GM21515 (cell line): ENCODE data around the gene BMS1.
"Not testable (repeated sequence)": the region's sequence is repeated elsewhere in the genome, so short reads cannot be mapped to it uniquely, and the experiment has no call there.

Source experiments
- ATAC-seq: cut with Tn5 transposase; IDR thresholded peaks from one replicate; pipeline ENCODE4 v1.9.1; 2021; ENCODE audit not compliant: unreplicated experiment

The BMS1 gene

DNA sequence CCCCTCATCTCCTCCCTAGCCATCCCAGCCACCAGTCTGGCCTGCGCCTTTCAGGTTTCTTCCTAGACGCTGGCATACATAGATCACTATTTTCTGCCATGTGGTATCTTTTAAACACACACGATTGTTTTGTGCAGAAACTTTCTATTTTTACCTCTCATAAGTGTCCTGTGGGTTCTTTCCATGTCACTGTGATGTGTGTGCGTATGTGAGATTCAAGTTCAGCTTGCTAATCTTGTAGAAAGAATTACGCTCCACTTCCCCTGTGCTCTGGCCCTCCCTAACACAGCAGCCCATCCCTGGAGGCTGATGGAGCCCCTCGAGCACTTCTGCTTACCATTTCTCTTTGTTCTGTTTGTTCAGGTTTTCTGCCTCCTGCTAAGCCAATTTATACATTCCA, 80.2 kb downstream of the BMS1 start:
- ATAC-seq, result not testable (repeated sequence)

DNA sequence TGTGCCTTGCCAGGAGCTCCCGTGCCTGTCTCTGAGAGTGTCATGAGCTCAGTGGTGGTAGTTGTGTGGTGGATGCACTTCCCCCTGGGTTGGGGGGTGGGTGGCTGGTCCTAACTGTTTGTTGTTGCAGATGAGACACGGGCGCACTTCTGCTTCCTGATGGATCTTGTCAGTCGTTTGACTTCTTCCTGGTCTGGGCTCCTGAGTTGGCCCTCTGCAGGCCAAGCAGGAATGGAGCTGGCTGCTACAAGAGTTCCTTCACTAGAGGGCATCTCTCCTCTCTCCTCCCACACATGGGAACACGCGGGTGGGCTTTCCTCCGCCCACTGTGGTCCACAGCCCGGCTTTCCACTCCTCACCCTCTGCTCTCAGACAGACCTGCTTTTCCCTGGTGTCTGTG, 82.0 kb downstream of the BMS1 start:
- no peak for ATAC-seq

DNA sequence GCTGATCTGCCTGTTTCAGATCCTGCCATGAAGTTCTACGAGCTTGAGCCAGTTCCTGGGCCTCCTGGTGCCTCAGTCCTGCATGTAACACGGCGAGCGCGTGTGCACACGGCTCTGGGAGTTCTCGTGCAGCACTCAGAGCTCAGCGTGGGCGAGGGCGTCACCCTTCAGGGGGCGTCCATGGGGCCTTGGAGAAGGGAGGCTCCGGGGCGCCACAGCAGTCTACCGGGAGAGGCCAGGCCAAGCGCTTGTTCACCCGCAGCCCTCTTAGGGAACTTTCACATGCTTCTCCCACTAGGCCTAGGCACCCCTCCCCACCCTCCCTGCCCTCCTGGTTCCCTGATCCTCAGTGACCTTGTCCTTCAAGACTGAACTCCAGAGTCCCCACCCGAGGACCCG, 83.1 kb downstream of the BMS1 start:
- no peak for ATAC-seq

DNA sequence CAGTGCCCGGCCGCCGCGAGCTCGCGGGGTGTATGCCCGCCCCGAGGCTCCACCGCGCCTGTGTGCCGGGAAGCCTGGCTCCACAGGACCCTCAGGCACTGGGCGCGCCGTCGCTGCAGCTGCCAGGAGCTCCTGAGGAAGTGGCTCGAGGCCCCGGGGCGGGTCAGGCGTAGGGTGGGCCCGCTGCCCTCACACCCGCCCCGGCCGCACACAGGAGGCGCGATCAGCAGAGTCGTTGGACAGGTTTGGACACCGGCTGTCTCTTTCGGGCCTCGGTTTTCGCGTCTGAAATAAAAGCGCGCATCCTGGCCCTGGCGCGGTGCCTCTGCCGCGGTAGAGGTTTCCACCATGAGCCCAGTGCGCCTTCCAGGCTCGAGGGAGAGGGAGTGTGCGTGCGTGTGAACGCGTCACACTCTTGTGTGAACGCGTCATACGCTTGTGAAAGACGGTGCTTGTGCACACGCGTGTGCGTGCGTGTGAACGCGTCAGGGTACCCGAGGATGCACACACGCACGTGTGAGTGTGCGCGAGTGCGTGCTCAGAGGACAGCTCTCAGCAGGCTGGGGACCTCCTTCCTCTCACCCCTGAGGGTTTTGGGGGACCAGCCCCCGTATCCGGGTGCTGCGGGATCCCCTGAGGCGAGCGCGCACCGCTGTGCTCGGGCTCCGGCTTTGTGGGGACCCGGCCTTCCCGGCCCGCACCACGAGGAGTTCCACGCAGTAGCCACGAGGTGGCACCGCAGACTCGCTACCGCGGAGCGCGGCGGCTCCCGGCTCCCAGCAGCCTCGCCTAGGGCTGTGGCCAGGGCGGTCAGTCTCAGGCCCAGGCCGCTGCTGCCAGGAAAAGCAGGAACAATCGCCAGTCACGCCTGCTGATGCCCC, 83.8 kb downstream of the BMS1 start:
- no peak for ATAC-seq

DNA sequence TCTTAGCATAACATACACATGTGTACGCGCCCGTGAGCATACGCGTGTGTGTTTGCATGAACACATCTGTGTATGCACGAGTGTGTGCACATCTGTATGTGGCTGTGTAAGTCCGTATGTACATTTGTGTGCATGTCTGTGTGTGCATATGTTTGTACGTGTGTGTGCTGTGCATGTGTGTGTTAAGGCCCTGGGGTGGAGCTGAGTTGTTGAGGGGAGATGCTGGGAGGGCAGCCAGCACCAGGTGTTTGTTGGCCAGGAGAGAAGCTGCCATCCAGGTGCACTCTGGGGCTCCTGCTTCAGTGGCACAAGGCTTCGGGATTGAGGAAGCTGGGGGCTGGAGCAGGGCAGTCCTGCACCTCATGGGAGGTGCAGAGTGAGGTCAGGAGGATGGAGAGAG, 85.0 kb downstream of the BMS1 start:
- ATAC-seq, result no peak

DNA sequence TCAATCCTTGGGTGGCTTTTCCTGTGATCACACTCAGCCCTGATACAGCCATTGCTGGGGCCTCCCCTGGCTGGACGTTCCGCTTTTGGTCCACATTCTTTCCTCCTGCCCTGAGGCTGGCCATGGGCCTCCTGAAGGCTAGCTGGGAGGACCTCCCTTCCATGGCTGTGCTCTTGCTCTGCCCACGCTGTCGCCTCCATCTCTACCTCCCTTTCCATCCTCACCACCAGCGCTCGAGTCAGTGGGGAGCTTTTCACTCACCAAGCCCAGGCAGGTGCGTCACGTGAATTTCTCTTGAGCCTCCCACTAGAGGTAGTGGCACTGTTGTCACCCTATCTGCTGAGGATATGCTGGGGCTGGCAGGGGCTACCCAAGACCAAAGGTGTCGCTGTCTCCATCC, 85.9 kb downstream of the BMS1 start:
- ATAC-seq, result no peak

DNA sequence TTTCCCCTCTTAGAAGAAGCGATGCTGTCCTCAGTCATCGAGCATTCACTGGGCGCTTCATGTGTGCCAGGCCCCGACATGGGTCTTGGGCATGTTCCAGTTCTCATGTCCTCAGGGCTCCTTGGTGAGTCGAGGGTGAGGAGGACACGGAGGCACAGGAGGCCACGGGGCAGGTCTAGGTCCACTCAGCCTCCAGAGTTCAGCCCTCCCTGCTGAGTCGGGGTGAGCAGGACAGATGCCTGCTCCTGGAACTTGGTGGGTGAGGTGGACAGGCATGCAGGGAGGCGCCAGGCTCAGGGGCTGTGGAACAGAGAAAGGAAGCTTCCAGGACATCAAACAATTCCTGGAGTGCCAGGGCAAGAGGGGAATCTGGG, 87.4 kb downstream of the BMS1 start:
- ATAC-seq, result no peak

DNA sequence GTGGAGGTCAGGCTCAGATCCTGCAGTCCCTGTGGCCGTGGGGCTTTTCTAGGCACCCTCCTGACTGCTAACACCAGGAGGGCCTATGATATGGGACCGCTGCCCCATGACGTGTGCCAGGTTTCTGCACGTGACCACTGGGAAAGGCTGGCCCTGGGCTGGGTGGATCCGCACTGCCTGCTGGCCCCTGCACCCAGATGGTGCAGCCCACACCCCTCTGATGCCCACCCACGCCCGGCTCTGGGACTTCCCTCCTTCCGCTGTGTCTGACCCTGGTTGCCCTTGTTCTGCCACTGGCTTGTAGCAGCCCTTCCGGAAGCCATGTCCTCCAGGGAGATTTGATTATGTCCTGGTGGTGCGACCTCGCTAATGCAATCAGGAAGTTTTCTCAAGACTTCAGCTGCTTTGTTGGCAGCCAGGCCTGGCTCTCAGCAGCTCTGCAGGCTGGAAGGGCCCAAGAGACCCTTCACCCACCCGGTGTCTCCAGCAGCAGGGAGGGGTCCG, 88.6 kb downstream of the BMS1 start:
- not testable (repeated sequence) for ATAC-seq

DNA sequence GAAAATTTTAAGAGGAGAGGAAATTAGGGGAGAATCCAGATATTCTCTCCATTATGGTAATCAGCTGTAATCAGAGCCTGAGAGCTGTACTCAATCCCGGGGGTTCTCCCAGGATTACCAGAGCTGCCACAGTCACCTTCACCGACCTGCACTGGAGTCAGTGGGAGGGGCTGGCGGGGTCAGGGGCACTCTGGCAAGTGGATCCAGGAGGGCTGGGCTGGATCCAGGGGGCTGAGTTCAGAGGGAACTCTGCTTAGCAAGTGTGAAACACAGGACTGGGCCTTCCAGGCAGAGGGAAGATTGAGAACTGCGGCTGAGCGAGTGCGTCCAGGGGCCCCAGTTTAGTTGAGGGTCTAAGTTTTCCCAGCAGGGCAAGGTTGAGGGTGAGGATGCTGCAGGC, 89.2 kb downstream of the BMS1 start:
- no peak for ATAC-seq

DNA sequence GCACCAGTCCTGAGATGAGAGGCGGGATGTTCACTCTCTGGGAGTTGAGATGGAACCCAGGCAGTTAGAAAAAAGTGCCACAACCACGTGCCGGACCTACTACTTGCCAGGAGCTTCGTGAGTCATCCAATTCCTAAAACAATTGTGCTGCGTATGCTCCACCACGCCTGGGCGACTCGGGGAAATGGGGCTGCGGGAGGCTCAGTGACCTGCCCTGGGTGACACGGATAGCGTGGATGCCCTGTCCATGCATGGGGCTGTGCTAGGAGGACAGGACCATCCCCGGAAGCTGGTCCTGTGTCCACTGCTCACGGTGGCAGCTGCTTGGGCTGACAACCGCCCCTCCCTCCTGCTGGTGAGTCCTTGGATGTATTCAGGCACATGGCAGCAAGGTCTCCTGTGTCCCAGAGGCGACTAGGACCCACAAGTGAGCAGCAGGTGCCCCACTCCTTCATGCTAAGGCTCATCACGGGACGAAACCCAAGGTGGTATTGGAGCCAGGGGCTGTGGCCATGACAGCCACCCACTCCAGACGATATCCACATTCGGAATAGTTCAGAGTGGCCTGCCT, 90.4 kb downstream of the BMS1 start:
- ATAC-seq, result no peak

DNA sequence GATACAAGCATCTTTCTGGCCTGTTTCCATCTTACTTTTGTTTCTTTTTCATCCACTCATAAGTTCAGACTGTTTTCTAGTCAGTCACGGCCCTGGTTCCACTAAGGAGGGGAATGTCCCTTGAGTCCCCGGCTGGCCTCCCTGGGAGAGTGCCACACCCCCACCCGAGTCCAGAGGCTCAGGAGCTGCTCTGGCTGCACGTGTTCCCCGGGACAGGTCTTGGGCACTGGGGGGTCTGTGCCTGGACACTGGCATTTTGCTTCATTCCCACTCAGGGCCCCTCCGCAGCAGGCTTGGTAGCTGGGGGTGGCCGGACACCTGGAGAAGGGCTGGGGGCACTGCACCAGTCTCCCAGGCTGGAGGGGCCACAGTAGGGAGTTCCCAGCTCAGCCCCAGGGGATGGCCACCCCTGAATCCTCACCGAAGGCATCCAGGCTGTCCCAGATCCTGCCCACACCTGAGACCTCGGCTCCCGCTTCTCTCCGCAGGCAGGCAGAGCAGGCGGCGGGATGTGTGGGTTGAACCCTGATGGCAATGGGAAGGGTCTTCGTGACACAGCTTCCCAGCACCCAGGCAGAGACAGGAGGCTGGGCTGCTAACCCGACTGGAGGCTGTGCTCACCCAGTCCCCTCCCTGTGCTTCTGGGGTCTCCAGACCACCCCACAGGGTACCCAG, 92.3 kb downstream of the BMS1 start:
- no peak for ATAC-seq

DNA sequence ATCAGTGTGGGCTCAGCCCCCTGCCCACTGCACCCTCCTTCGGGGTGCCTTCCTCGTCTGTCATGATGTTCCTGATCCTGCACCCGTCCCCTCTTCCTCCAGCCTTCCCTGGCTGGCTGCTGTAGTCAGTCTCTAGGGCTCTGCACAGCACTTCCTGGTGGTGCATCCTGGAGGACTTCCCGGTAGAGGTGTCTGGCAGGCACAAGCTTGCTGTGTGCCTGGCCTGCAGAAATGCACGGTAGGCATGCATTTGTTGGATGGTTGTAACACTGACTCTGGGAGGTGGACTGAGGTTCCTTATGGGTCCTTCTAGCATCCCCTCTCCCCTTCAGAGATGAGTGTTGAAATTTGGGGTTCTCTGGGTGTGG, 92.8 kb downstream of the BMS1 start:
- no peak for ATAC-seq

DNA sequence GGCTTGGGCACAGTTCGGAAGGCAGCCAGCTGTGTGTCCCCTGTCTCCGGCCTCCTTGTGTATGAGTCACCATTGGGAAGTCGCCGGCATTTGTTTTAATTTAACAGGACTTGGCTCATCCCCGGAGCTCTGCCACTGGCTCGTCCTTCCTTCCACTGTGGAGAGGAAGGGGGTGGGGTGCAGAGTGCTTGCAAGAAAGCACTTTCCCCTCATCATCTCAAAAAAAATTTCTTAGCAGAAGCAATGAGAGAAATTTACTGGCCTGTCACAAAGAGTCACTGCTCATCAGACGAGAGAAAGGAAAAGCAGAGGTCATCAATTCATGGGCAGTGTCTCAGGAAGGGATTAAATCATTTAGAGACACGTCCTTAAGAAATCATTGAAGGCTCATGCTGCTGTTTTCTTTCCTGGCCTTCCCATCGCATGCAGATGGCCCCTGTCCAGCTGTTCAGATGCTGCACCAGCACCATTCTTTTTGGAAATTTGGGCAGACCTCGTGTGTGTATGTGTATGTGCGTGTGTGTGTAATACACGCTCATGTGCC, 93.3 kb downstream of the BMS1 start:
- ATAC-seq, result no peak

DNA sequence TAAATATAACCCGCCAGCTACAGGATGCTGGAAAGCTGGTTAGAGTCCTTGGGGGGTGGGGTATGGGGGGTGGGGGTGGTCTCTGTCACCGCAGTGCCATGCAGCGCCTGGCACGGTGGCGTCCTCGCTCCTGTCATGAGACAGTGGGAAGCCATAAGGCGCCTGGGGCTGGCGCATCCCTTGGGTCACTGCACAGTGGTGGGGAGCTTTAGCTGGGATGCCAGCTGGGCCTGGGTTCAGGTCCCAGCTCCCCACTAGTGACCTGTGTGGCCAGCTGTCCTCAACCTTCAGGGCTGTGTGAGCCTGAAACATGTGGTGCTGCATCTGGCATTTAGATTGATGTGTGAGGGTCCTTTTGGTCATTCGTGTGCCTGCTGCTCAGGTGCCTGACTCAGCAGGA, 93.9 kb downstream of the BMS1 start:
- ATAC-seq, result no peak

DNA sequence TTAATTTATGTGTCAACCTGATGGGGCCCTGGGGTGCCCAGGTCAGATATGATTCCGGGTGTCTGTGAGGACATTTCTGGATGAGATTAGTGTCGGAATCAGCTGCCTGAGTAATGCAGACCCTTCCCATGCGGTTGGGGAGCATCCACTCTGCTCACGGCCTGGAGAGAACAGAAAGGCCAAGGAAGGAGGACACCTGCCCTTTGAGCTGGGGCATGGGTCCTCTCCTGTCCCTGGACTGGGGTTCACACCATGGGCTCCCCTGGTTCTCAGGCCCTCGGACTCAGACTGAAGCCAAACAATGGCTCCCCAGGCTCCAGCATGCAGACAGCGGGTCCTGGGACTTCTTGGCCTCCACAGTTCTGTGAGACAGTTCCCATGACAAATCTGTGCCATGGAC, 94.3 kb downstream of the BMS1 start:
- ATAC-seq, result no peak

DNA sequence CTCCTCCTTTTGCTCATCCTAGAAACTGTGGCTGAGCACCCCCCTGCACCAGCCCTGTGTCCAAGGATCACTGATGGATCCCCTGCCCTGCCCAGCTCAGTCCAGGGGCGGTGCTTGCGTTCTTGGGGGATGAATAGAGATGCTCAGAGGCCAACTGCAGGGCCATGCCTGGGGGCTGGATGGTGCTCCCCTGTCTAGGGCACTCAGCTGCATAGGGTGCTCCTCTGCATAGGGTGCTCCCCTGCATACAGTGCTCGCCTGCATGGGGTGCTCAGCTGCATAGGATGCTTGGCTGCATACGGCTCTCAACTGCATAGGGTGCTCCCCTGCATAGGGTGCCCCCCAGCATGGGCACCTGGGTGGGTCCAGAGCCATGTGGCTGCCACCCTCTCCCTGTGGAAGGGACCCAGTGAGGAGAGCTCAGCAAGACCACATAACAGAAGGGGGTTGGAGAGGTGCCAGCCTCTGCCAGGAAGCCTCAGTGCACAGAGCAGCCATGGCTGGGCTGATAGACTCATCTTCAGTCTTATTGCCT, 95.0 kb downstream of the BMS1 start:
- ATAC-seq, result no peak

DNA sequence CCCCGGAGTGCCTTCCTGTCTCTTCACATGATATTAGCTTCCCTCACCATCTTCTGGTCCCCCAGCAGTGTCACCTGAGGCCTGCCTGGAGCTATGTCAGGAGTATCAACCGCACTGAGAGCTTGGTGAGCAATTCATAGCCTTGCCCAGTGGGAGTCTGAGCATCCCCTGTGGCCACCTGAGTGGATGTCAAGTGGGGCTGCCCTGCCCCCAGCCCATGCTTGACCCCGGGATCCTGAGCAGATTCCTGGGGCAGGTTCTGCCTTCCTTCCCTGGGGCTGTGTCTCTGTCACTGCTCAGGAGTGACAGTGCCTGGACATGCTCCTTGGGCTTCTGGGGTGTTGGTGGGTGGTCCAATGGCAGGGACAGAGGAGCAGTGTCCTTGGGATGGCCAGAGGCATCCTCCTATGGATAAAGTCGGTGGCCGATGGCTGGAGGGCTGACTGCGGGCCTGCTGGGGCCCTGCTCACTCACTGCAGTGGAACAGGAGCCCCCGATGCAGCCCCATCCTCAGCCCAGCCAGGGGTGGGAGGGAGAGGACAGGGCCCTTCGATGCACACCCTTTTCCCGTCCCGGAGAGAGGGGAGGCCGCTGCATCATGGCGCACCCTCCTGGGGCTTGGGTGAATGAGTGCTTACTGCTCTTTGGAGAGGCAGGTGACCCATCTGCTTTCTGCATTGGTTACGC, 95.7 kb downstream of the BMS1 start:
- no peak for ATAC-seq

DNA sequence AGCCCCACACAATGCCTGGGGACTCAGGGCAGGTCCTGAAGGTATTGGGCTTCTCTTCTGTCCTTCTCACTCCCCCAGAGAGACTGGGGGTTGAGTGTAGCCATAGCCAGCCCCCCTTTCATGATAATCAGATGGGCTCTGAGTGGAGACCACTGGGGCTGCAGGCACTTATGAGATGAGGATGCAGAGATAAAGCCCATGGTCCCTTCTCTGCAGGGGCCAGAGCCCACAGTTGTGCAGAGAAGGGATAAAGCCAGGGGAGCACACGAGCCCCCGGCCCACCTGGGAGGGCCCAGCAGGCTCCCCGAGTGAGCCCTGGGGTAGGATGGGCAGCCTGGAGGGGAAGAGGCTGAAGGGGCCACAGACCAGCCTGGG, 96.2 kb downstream of the BMS1 start:
- ATAC-seq, result no peak

DNA sequence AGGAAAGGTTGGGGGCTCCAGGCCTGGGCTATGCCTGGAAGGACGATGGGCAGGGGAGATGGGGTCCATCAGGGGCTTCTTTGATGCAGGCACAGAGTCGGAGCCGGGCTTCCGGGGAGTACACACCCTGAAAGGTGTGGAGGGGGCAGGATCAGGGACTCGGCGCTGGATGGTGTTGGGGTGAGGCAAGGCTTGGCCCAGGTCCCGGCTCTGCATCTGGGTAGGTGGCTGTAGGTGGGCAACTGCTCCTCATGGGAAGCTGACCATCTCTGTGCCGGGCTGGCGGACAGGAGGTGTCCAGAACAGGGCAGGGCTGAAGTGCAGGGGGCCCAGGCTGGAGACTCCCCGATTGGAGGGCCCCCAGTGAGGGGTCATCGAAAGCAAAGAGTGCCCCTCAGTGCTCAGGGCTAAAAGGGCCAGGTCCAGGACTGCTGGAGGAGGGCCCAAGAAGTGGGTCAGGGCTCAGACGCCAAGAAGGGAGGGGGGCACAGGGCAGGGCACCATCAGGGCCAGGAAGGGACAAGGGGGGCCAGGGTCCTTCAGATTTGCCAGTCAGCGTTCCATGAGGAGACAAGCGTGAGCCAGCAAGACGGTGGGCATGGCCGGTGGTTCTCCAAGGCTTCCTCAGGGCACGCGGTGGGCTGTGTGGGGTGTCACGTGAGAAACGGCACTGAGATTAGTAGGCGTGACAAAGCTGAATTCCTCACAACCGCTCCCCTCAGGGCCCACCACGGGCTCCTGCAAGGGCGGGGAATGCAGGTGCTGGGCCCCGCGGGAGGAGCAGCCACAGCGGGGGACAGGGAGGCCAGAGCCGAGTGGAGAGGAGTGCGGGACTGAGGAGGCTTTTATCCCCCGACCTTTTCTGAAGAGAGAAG, 97.0 kb downstream of the BMS1 start:
- no peak for ATAC-seq

DNA sequence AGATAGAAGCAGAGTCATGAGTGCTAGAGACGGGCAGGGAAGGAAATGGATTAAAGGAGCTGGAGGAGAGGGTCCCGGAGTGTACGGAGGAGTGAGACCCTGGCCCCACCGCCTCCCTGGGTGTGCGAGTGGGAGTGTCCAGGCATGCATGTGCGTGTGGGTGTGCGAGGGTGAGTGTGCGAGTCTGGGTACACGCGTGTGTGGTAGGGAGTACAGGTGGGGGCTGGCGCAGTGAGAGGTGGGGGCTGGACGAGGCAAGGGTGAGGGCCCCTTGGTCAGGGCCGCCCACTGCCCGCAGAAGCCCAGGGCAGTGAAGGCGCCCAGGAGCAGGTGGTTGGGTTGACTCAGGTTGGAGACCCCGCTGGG, 97.6 kb downstream of the BMS1 start:
- ATAC-seq, result no peak
